ENCODE data around the gene WSB1.

GRCh38 chr17:27362909-27363308, 69.0 kb downstream of the WSB1 start:
- TF ChIP-seq POLR2A (IDR thresholded peaks at IDR 0.05), result no peak
- no peak for TF ChIP-seq CTCF (IDR thresholded peaks at IDR 0.05)

All from gastroesophageal sphincter (tissue), 3 donors.